ENCODE measurements around the gene SLC6A14. TPM values are rescaled to one million over a fixed set of nuclear protein-coding genes. Genes with fewer than 3 reads are reported as not detected.

Gene SLC6A14
- total RNA-seq, 6 donors from 2014 or later = 3.2 to 117 (median 32.1) TPM

DNA sequence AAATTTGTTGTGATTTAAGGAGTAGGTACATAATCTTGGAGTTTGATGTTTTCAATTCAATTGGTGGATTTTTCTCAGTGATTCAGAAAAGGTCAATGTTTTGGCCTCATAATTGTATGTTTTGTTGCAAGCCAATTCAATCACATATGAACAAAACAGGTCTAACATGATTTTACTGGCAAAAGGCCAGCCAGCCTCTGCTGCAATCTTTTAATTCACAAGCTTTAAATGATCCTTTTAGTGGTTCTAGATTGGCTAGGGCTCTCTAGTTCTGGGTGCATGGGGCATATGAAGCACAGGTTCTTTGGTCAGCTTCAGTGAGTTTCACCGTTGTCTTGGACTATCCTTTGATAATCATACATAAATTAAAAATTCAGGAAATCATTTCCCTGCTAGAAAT, 19.2 kb upstream of the SLC6A14 start:
- H3K4me3 ChIP-seq = no peak overlapping the region
- WGBS, 2 donors = 93 to 95% methylated on average over 1 of the region's 1 CpG

DNA sequence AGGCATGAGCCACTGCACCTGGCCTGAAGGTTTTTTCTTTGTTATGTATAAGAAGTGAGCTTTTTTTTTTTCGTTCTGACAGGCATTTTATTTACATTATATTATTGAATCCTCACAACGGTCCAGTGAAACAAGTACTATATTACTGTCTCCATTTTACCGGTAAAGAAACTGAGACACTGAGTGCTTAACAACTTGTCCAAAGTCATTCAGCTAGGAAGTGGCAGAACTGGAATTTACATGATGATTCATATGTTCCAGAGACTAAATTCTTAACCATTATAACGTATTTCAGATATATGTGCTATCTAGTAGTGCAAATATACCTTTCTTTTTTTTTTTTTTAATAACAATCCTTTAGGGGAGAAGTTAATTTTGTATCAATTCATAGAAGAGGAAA, 18.4 kb upstream of the SLC6A14 start:
- Histone ChIP-seq H3K9me3 (no peaks in the 10 kb centered on the region), H3K4me3 (no peak overlapping the region), H3K36me3 (no peaks in the 10 kb centered on the region), H3K4me1 (no peaks in the 10 kb centered on the region), H3K27me3 (no peaks in the 10 kb centered on the region), H3K27ac (no peak overlapping the region)
- TF ChIP-seq EP300 (IDR thresholded peaks at IDR 0.05) (no peak), POLR2A (IDR thresholded peaks at IDR 0.05) (no peak), POLR2AphosphoS5 (IDR thresholded peaks at IDR 0.05) (no peak)
- TF ChIP-seq, protein P1, sequence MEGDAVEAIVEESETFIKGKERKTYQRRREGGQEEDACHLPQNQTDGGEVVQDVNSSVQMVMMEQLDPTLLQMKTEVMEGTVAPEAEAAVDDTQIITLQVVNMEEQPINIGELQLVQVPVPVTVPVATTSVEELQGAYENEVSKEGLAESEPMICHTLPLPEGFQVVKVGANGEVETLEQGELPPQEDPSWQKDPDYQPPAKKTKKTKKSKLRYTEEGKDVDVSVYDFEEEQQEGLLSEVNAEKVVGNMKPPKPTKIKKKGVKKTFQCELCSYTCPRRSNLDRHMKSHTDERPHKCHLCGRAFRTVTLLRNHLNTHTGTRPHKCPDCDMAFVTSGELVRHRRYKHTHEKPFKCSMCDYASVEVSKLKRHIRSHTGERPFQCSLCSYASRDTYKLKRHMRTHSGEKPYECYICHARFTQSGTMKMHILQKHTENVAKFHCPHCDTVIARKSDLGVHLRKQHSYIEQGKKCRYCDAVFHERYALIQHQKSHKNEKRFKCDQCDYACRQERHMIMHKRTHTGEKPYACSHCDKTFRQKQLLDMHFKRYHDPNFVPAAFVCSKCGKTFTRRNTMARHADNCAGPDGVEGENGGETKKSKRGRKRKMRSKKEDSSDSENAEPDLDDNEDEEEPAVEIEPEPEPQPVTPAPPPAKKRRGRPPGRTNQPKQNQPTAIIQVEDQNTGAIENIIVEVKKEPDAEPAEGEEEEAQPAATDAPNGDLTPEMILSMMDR (IDR thresholded peaks at IDR 0.05) = no peak
- ATAC-seq (ENCODE audit: low FRiP score in 2 of 2) = no peak
- 47 to 56% methylated on average over 4 of the region's 4 CpGs for WGBS, 2 donors
- no peak for DNase-seq

More for the DNA sequence above, 19.2 kb upstream of the SLC6A14 start:
- H3K9me3 ChIP-seq = no peaks in the 10 kb centered on the region
- H3K36me3 ChIP-seq = no peaks in the 10 kb centered on the region
- no peaks in the 10 kb centered on the region for H3K4me1 ChIP-seq
- ATAC-seq (ENCODE audit: low FRiP score in 2 of 2) (no peak), DNase-seq (no peak)
- no peak overlapping the region for H3K27ac ChIP-seq
- no peaks in the 10 kb centered on the region for H3K27me3 ChIP-seq
- no peak for TF ChIP-seq POLR2A (IDR thresholded peaks at IDR 0.05)
- TF ChIP-seq EP300 (IDR thresholded peaks at IDR 0.05) = no peak
- TF ChIP-seq, protein P1 (IDR thresholded peaks at IDR 0.05) = no peak
- TF ChIP-seq POLR2AphosphoS5 (IDR thresholded peaks at IDR 0.05) = no peak

DNA sequence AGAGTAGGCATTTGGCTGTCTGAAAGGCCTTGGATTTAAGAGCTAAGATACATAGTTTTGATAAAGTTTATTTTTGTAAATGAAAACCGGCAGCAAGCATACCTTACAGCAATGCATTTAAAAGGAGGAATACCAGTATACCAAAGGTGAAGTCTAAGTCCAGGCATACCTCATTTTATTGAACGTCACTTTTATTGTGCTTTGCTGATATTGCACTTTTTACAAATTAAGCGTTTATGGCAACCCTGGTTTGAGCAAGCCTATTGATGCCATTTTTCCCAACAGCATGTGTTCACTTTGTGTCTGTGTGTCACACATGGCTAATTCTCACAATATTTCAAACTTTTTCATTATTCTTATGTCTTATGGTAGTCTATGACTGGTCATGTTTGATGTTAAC, 8.4 kb upstream of the SLC6A14 start:
- no peaks in the 10 kb centered on the region for H3K9me3 ChIP-seq
- no peak for ATAC-seq (ENCODE audit: low FRiP score in 2 of 2)
- no peaks in the 10 kb centered on the region for H3K27me3 ChIP-seq
- H3K27ac ChIP-seq = no peak overlapping the region
- H3K4me1 ChIP-seq = no peaks in the 10 kb centered on the region
- no peak for DNase-seq
- TF ChIP-seq EP300 (IDR thresholded peaks at IDR 0.05) (no peak), POLR2A (IDR thresholded peaks at IDR 0.05) (no peak), POLR2AphosphoS5 (IDR thresholded peaks at IDR 0.05) (no peak)
- TF ChIP-seq, protein P1 (IDR thresholded peaks at IDR 0.05) = no peak
- no peak overlapping the region for H3K4me3 ChIP-seq
- no peaks in the 10 kb centered on the region for H3K36me3 ChIP-seq
- WGBS, 2 donors = 86 to 90% methylated on average over 3 of the region's 3 CpGs

DNA sequence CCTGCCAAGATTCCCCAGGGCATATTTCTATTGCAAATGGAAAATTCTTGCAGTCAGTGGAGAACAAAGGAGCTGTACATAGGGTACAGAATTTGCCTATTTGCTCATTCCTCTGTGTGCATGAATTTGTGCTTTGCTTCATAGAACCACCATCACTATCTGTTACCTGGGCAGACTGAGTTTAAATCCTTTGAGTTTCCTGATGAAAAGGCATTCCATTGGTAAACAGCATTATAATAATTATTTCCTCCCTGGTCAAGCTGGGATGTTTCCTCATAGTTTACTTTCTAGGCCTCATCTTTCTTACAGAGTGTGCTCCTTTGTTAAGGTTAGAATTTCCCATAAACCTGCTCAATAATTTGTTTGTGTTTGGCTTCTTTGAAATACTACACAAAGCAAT, 809 bp upstream of the SLC6A14 start:
- H3K27me3 ChIP-seq = no peaks in the 10 kb centered on the region
- no peak for ATAC-seq (ENCODE audit: low FRiP score in 2 of 2)
- TF ChIP-seq POLR2A (IDR thresholded peaks at IDR 0.05) (no peak), EP300 (IDR thresholded peaks at IDR 0.05) (no peak), POLR2AphosphoS5 (IDR thresholded peaks at IDR 0.05) (no peak)
- TF ChIP-seq, protein P1 (IDR thresholded peaks at IDR 0.05) = no peak
- H3K27ac ChIP-seq = peak overlapping the region in 2 of 4 donors; percentile 64
- peak overlapping the region in 1 of 4 donors; percentile 38 for H3K4me3 ChIP-seq
- no peaks in the 10 kb centered on the region for H3K9me3 ChIP-seq
- no peak for DNase-seq
- H3K36me3 ChIP-seq = no peaks in the 10 kb centered on the region
- H3K4me1 ChIP-seq = no peaks in the 10 kb centered on the region

DNA sequence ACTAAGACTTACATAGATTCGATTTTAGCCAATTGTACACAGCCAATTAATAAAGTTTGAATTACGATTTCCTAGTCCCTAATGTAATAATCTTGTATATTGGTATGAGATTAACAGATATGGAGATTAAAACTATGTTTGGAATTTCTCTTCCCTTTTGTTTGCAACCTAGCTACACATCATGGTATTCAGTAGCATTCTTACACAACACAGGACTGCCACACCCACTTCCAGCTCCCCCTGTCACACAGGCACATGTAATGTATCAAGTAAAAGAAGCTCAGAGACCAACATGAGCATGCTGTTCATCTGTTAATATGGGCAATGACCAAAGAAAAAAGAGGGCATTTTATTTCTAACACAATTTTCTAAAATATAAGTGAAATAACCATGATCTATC, 12.8 kb downstream of the SLC6A14 start:
- no peaks in the 10 kb centered on the region for H3K4me1 ChIP-seq

More for the DNA sequence above, 12.8 kb downstream of the SLC6A14 start:
- TF ChIP-seq, protein P1 (IDR thresholded peaks at IDR 0.05) = no peak
- no peak for TF ChIP-seq POLR2AphosphoS5 (IDR thresholded peaks at IDR 0.05)
- TF ChIP-seq EP300 (IDR thresholded peaks at IDR 0.05) = no peak
- TF ChIP-seq POLR2A (IDR thresholded peaks at IDR 0.05) = no peak
- Histone ChIP-seq H3K36me3 (no peaks in the 10 kb centered on the region), H3K27me3 (no peaks in the 10 kb centered on the region), H3K4me3 (no peak overlapping the region), H3K9me3 (no peaks in the 10 kb centered on the region), H3K27ac (no peak overlapping the region)
- no peak for ATAC-seq (ENCODE audit: low FRiP score in 2 of 2)
- no peak for DNase-seq
- 60 to 70% methylated on average over 2 of the region's 2 CpGs for WGBS, 2 donors
